PC-3 (cell line): ENCODE measurements around the gene GALNT14. TPM values are rescaled to one million over a fixed set of nuclear protein-coding genes. Genes with fewer than 3 reads are reported as not detected.

Source experiments
- ATAC-seq: fragments of 200-7000 bp; cut with Tn5 transposase; 2 replicates; pipeline ENCODE4 v1.9.1; 2020; ENCODE audit warnings: mild to moderate bottlenecking, moderate library complexity
- BruUV-seq: library from RNA; stranded (reverse); fragments of 400-500 nt; replicated peaks from 2 replicates; lab custom pipeline; 2021; lab: Mats Ljungman, UMichigan
- CTCF ChIA-PET: fragments of 300-600 bp; sonication (Branson Sonifier 250); formaldehyde crosslinking; loops from one replicate; lab custom pipeline; 2022; ENCODE audit warnings: antibody characterized with exemption; lab: Charles Lee
- POLR2A ChIA-PET: fragments of 300-600 bp; sonication (Branson Sonifier 250); formaldehyde crosslinking; loops from one replicate; lab custom pipeline; 2022; ENCODE audit warnings: antibody characterized with exemption; ENCODE audit not compliant: unreplicated experiment; lab: Charles Lee
- DNase-seq: peaks from one replicate; pipeline ENCODE4 v3.0.0-alpha.2; 2015
- H2AFZ ChIP-seq: fragments of 300-600 bp; sonication (generic); 2 replicates; pipeline ENCODE4 v1.6.0; 2016; ENCODE audit warnings: antibody characterized with exemption, low read length
- H3F3A ChIP-seq: fragments of 300-600 bp; sonication (generic); one replicate; pipeline ENCODE4 v1.6.0; 2017; ENCODE audit warnings: antibody characterized with exemption, low read length, control low read depth, mild to moderate bottlenecking; ENCODE audit not compliant: unreplicated experiment
- H3K27ac ChIP-seq: fragments of 300-600 bp; sonication (generic); 2 replicates; pipeline ENCODE4 v1.5.1; 2016; ENCODE audit warnings: mild to moderate bottlenecking, low read length
- H3K27me3 ChIP-seq: fragments of 300-600 bp; sonication (generic); 2 replicates; pipeline ENCODE4 v1.6.1; 2016; ENCODE audit warnings: low read length, mixed read lengths
- H3K36me3 ChIP-seq: fragments of 300-600 bp; sonication (generic); 2 replicates; pipeline ENCODE4 v1.6.1; 2016; ENCODE audit warnings: low read depth, mixed run types, low read length, mixed read lengths
- H3K4me1 ChIP-seq: fragments of 300-600 bp; sonication (generic); 2 replicates; pipeline ENCODE4 v1.5.1; 2016; ENCODE audit warnings: low read length; ENCODE audit not compliant: insufficient read depth
- H3K4me2 ChIP-seq: fragments of 300-600 bp; sonication (generic); 2 replicates; pipeline ENCODE4 v1.6.0; 2016; ENCODE audit warnings: low read length
- H3K4me3 ChIP-seq: fragments of 300-600 bp; sonication (generic); 2 replicates; pipeline ENCODE4 v1.5.1; 2016; ENCODE audit warnings: mild to moderate bottlenecking, low read length, mixed read lengths
- H3K79me2 ChIP-seq: fragments of 300-600 bp; sonication (generic); 2 replicates; pipeline ENCODE4 v1.6.1; 2017; ENCODE audit warnings: low read length, mixed read lengths
- H3K9ac ChIP-seq: fragments of 300-600 bp; sonication (generic); 2 replicates; pipeline ENCODE4 v1.6.0; 2016; ENCODE audit warnings: mild to moderate bottlenecking, low read length
- H3K9me2 ChIP-seq: fragments of 300-600 bp; sonication (generic); replicated peaks from 2 replicates; pipeline ENCODE4 v1.6.1; 2016; ENCODE audit warnings: mixed run types, low read length, mixed read lengths
- H3K9me3 ChIP-seq: fragments of 300-600 bp; sonication (generic); 2 replicates; pipeline ENCODE4 v1.6.1; 2016; ENCODE audit warnings: low read length, mixed read lengths
- H4K20me1 ChIP-seq: fragments of 300-600 bp; sonication (generic); 2 replicates; pipeline ENCODE4 v1.6.1; 2016; ENCODE audit warnings: low read length, mixed read lengths
- EZH2 ChIP-seq: fragments of 300-600 bp; sonication (generic); IDR thresholded peaks from one replicate; pipeline ENCODE4 v1.6.1; 2017; ENCODE audit warnings: antibody characterized with exemption, mild to moderate bottlenecking, low read length; ENCODE audit not compliant: unreplicated experiment
- EZH2phosphoT487 ChIP-seq: fragments of 300-600 bp; sonication (generic); IDR thresholded peaks from 2 replicates; pipeline ENCODE4 v1.6.1; 2018; ENCODE audit warnings: mild to moderate bottlenecking, antibody characterized with exemption, low read length, borderline replicate concordance
- intact Hi-C: fragments of 100-400 bp; cut with micrococcal nuclease; formaldehyde crosslinking; loops from 2 replicates; pipeline ENCODE4 v1.9.0; 2023
- total RNA-seq: library from RNA; depleted of rRNA; stranded (reverse); fragments of >200 nt; gene quantifications from 2 replicates; pipeline ENCODE4 v1.2.3, GENCODE V29; 2014
- TF ChIP-seq, protein P1 (sequence below): fragments of 300-600 bp; sonication (generic); conservative IDR thresholded peaks from 2 replicates; pipeline ENCODE4 v1.5.1; 2017; ENCODE audit warnings: antibody characterized with exemption, low read depth, mild to moderate bottlenecking, low read length

Gene GALNT14
- total RNA-seq, 1 experiment from 2014 or later: 10.2 TPM

DNA sequence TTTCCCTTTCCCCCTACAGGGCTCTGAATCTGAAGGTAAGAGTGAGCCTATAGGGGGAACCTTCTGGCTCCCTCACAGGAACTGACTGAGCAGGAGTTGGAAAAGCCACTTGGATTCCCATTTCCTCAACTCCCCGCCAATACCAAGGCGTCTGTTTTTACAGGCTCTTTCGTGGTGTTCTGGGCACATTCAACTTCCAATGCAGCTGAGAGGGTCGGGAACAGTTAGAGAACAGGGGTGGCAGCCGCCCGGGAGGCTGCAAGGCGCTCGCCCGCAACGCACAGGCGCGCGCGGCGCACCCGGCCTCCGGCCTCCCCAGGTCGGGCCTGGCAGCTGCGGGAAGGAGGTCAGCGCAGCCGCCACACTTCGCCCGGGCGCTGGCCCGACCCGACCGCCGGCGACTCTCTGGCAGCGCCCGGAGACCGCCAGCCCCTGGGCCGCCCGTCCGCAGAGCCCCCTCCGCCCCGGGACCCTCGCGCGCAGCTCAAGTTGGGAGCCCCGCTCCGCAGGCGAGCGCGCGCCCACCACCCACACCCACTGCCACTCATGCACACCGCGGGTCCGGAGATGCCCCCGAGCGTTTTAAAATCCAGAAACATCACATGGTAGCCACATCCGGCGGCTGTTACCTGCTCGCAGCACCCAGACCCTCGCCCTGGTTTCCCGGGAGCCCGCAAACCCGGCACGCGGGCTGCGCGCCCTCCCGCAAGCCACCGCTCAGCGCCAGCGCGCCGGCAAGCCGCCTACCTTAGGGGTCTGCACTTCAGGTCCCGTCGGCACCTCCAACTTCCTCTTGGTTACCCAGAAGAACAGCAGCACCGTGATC, 816 bp downstream of the GALNT14 start:
- intact Hi-C loops: no loop called here

DNA sequence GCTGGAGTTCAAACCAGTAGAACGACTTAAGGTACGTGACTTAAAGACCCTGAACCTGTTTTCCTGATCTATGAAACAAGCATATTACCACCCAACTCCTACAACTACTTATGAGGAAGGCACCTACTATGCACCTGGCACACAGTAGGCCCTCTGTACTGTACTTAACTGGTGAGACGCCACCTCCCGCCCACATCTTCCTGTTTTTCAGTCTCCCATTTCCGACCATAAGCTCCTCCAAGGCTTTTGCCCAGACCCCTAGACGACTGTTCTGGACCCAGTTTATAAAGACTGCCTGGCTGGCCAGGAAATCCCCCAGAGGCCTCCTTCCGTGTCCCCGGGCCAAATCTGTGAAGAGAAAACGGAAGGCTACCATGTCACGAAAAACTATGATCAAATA, 1.5 kb downstream of the GALNT14 start:
- Histone ChIP-seq H3K4me3 (peak overlapping the region; percentile 67), H3K9me3 (no peaks in the 10 kb centered on the region), H3K4me2 (peak overlapping the region; percentile 83), H3K79me2 (peaks cover 20% of the 10 kb centered on the region), H3K9me2 (no peaks in the 10 kb centered on the region), H2AFZ (no peak overlapping the region), H3F3A (no peaks in the 10 kb centered on the region), H3K27ac (no peak overlapping the region), H4K20me1 (no peaks in the 10 kb centered on the region), H3K27me3 (peaks cover 43% of the 10 kb centered on the region), H3K36me3 (no peaks in the 10 kb centered on the region), H3K9ac (no peak overlapping the region), H3K4me1 (peaks cover 13% of the 10 kb centered on the region)
- ChIA-PET CTCF (no interaction called here), POLR2A (no interaction called here)
- no peak for ATAC-seq
- no TSS peak for BruUV-seq
- TF ChIP-seq EZH2 (no peak), EZH2phosphoT487 (no peak)
- TF ChIP-seq, protein P1, sequence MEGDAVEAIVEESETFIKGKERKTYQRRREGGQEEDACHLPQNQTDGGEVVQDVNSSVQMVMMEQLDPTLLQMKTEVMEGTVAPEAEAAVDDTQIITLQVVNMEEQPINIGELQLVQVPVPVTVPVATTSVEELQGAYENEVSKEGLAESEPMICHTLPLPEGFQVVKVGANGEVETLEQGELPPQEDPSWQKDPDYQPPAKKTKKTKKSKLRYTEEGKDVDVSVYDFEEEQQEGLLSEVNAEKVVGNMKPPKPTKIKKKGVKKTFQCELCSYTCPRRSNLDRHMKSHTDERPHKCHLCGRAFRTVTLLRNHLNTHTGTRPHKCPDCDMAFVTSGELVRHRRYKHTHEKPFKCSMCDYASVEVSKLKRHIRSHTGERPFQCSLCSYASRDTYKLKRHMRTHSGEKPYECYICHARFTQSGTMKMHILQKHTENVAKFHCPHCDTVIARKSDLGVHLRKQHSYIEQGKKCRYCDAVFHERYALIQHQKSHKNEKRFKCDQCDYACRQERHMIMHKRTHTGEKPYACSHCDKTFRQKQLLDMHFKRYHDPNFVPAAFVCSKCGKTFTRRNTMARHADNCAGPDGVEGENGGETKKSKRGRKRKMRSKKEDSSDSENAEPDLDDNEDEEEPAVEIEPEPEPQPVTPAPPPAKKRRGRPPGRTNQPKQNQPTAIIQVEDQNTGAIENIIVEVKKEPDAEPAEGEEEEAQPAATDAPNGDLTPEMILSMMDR: no peak
- DNase-seq: no peak
- intact Hi-C loops: no loop called here

More for the DNA sequence above, 816 bp downstream of the GALNT14 start:
- DNase-seq (peak; percentile 11), ATAC-seq (no peak)
- TF ChIP-seq EZH2phosphoT487: no peak
- TF ChIP-seq, protein P1: no peak
- TF ChIP-seq EZH2: no peak
- Histone ChIP-seq H3K9me2 (no peaks in the 10 kb centered on the region), H3K4me2 (peak overlapping the region; percentile 83), H3K4me1 (peaks cover 10% of the 10 kb centered on the region), H4K20me1 (no peaks in the 10 kb centered on the region), H3F3A (no peaks in the 10 kb centered on the region), H3K27me3 (peaks cover 43% of the 10 kb centered on the region), H3K9me3 (no peaks in the 10 kb centered on the region), H3K9ac (peak overlapping the region; percentile 52), H3K36me3 (no peaks in the 10 kb centered on the region), H3K79me2 (peaks cover 20% of the 10 kb centered on the region), H2AFZ (peak overlapping the region; percentile 56), H3K27ac (no peak overlapping the region), H3K4me3 (peak overlapping the region; percentile 67)
- no TSS peak for BruUV-seq
- ChIA-PET POLR2A (no interaction called here), CTCF (no interaction called here)

DNA sequence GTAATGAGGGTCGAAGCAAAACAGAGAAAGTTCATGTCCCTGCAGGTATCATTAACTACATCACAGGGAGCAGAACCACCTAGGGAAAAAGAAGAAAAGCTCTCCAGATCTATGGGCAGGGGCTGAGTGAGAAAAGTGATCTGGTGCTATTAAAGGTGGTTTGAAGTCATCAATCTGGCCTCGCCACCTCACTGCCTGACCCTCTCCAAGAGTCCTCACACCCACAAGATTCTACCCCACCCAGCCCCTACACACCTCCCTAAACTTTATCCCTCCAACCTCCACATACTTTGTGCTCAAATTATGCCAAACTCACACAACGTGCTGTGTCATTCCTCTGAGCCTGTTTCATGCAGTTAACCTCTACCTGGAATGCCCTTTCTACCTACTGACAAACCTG, 2.2 kb downstream of the GALNT14 start:
- Histone ChIP-seq H3K4me1 (peaks cover 13% of the 10 kb centered on the region), H2AFZ (no peak overlapping the region), H3K27ac (no peak overlapping the region), H3K36me3 (no peaks in the 10 kb centered on the region), H3K79me2 (peaks cover 22% of the 10 kb centered on the region), H3K9ac (no peak overlapping the region), H3K4me3 (no peak overlapping the region), H3K4me2 (0 out of 2 replicates have a peak overlapping the region, but pooled peaks have one; percentile 11), H3K9me3 (no peaks in the 10 kb centered on the region), H3K27me3 (peaks cover 43% of the 10 kb centered on the region), H3K9me2 (no peaks in the 10 kb centered on the region), H3F3A (no peaks in the 10 kb centered on the region), H4K20me1 (no peaks in the 10 kb centered on the region)
- ATAC-seq: no peak
- no peak for TF ChIP-seq EZH2
- no peak for TF ChIP-seq EZH2phosphoT487
- TF ChIP-seq, protein P1: no peak
- peak; percentile 18 for DNase-seq
- ChIA-PET CTCF (no interaction called here), POLR2A (no interaction called here)
- intact Hi-C loops: no loop called here
- BruUV-seq: no TSS peak
